Esophagus muscularis mucosa (tissue), 3 donors: ENCODE measurements around the gene DKC1.

Experiments
- POLR2A ChIP-seq: fragments of 450-650 bp; IDR thresholded peaks from one replicate; pipeline ENCODE4 v1.6.1; 2017; ENCODE audit warnings: antibody characterized with exemption, moderate library complexity, mild to moderate bottlenecking, low read depth
- POLR2AphosphoS5 ChIP-seq, 2 donors: sonication (generic); formaldehyde crosslinking; IDR thresholded peaks; one replicate each; pipeline ENCODE4 v1.6.1; 2017; ENCODE audit warnings: antibody characterized with exemption in 2 of 2
- TF ChIP-seq, protein P1 (sequence below), 3 experiments: fragments of 200-600 bp in 2 of 3; fragments of 450-650 bp in 1 of 3; sonication (generic) in 2 of 3; IDR thresholded peaks; one replicate each; pipeline ENCODE4 v1.5.1; 2017 to 2019; ENCODE audit warnings: antibody characterized with exemption in 3 of 3, mild to moderate bottlenecking in 2 of 3, moderate library complexity in 1 of 3

DNA sequence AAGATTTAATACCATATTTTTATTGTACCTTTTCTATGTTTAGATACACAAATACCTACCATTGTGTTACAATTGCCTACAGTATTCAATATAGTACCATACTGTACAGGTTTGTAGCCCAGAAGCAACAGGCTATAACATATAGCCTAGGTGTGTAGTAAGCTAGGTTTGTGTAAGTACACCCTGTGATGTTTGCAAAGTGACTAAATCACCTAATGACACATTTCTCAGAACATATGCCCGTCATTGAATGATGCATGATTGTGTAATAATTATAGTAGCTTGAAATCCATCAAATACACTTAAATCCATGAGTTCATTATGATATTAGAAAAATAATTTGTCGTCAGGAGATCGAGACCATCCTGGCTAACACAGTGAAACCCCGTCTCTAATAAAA lies 42.6 kb upstream of the DKC1 start:
- TF ChIP-seq, protein P1, sequence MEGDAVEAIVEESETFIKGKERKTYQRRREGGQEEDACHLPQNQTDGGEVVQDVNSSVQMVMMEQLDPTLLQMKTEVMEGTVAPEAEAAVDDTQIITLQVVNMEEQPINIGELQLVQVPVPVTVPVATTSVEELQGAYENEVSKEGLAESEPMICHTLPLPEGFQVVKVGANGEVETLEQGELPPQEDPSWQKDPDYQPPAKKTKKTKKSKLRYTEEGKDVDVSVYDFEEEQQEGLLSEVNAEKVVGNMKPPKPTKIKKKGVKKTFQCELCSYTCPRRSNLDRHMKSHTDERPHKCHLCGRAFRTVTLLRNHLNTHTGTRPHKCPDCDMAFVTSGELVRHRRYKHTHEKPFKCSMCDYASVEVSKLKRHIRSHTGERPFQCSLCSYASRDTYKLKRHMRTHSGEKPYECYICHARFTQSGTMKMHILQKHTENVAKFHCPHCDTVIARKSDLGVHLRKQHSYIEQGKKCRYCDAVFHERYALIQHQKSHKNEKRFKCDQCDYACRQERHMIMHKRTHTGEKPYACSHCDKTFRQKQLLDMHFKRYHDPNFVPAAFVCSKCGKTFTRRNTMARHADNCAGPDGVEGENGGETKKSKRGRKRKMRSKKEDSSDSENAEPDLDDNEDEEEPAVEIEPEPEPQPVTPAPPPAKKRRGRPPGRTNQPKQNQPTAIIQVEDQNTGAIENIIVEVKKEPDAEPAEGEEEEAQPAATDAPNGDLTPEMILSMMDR (IDR thresholded peaks at IDR 0.05), result no peak
- TF ChIP-seq POLR2A, result no peak
- TF ChIP-seq POLR2AphosphoS5 (IDR thresholded peaks at IDR 0.05), result no peak
